HepG2 (cell line): ENCODE results near the gene HAGHL. TPM values are rescaled to one million over a fixed set of nuclear protein-coding genes. Genes with fewer than 3 reads are reported as not detected.
"Not testable (repeated sequence)": the region's sequence is repeated elsewhere in the genome, so short reads cannot be mapped to it uniquely, and the experiment has no call there.

ENCODE experiments used
- ELF3 ChIP-seq: IDR thresholded peaks from 2 replicates; pipeline ENCODE4 v1.6.1; 2016; ENCODE audit warnings: missing genetic modification reagents, missing compliant biosample characterization
- FOXA1 ChIP-seq, 2 experiments: fragments of 450-650 bp in 1 of 2; sonication (generic) in 1 of 2; formaldehyde crosslinking in 1 of 2; IDR thresholded peaks; 2 replicates each; pipeline versions ENCODE4 v1.4.0 to v1.6.1; 2016 to 2020; ENCODE audit warnings: missing genetic modification reagents in 1 of 2
- FOXO1 ChIP-seq: sonication (generic); formaldehyde crosslinking; IDR thresholded peaks from 2 replicates; pipeline ENCODE4 v1.4.0; 2020; ENCODE audit warnings: missing genetic modification reagents
- FOXP1 ChIP-seq, 2 experiments: fragments of 450-650 bp in 1 of 2; IDR thresholded peaks; 2 replicates each; pipeline ENCODE4 v1.6.1; 2017 to 2018; ENCODE audit warnings: antibody characterized with exemption in 1 of 2
- GATAD2A ChIP-seq: IDR thresholded peaks from 2 replicates; pipeline ENCODE4 v1.6.1; 2016
- JUN ChIP-seq: sonication (generic); formaldehyde crosslinking; IDR thresholded peaks from 2 replicates; pipeline ENCODE4 v1.4.0; 2020; ENCODE audit warnings: mild to moderate bottlenecking, missing genetic modification reagents
- JUNB ChIP-seq: sonication (generic); formaldehyde crosslinking; IDR thresholded peaks from 2 replicates; pipeline ENCODE4 v1.8.0; 2022; ENCODE audit warnings: missing genetic modification reagents, mild to moderate bottlenecking, borderline replicate concordance
- KLF16 ChIP-seq, 2 experiments: sonication (generic) in 1 of 2; formaldehyde crosslinking in 1 of 2; IDR thresholded peaks; 2 replicates each; pipeline versions ENCODE4 v1.6.1 to v1.8.0; 2016 to 2023; ENCODE audit warnings: missing genetic modification reagents in 2 of 2, missing compliant biosample characterization in 1 of 2
- NR2F6 ChIP-seq, 2 experiments: IDR thresholded peaks; 2 replicates each; pipeline ENCODE4 v1.6.1; 2016; ENCODE audit warnings: antibody characterized with exemption in 1 of 2, mild to moderate bottlenecking in 1 of 2
- SP5 ChIP-seq: IDR thresholded peaks from 2 replicates; pipeline ENCODE4 v1.6.1; 2016; ENCODE audit warnings: low read depth, borderline replicate concordance
- TBX3 ChIP-seq: fragments of 450-650 bp; IDR thresholded peaks from 2 replicates; pipeline ENCODE4 v1.6.1; 2017; ENCODE audit warnings: antibody characterized with exemption, mild to moderate bottlenecking, inconsistent platforms, borderline replicate concordance
- TEAD3 ChIP-seq: optimal IDR thresholded peaks from 2 replicates; pipeline ENCODE3; 2016; ENCODE audit warnings: borderline replicate concordance
- ZNF331 ChIP-seq: sonication (generic); formaldehyde crosslinking; IDR thresholded peaks from 2 replicates; pipeline ENCODE4 v1.4.0; 2020; ENCODE audit warnings: missing genetic modification reagents
- ZNF547 ChIP-seq: sonication (generic); formaldehyde crosslinking; IDR thresholded peaks from 2 replicates; pipeline ENCODE4 v1.5.1; 2020; ENCODE audit warnings: mild to moderate bottlenecking, missing genetic modification reagents
- ZNF792 ChIP-seq: IDR thresholded peaks from 2 replicates; pipeline ENCODE4 v1.6.1; 2016
- polyA plus RNA-seq, 8 experiments: library from polyadenylated mRNA; depleted of rRNA in 3 of 8; stranded (reverse) in 7 of 8; unstranded in 1 of 8; fragments of >200 nt; fragmentation: Illumina TruSeq in 4 of 8; extraction: Trizol in 4 of 8; gene quantifications; 2 replicates each; pipeline versions ENCODE4 v1.2.1 to v1.2.3, GENCODE V29; 2011 to 2016; ENCODE audit warnings: low read depth in 4 of 8, missing spikeins in 1 of 8, mixed read lengths in 1 of 8; ENCODE audit not compliant: insufficient read depth in 1 of 8
- total RNA-seq, 5 experiments: library from RNA; depleted of rRNA; stranded (reverse); fragments of >200 nt; fragmentation: Illumina TruSeq; extraction: Trizol; gene quantifications; 2 replicates each; pipeline ENCODE4 v1.2.3, GENCODE V29; 2016; ENCODE audit warnings: low read depth in 1 of 5
- TF ChIP-seq, protein P1 (sequence below): sonication (generic); formaldehyde crosslinking; IDR thresholded peaks from 2 replicates; pipeline ENCODE4 v1.5.1; 2020; ENCODE audit warnings: mild to moderate bottlenecking, missing genetic modification reagents, moderate library complexity
- TF ChIP-seq, protein P2 (sequence below): sonication (generic); formaldehyde crosslinking; IDR thresholded peaks from 2 replicates; pipeline ENCODE4 v1.4.0; 2020; ENCODE audit warnings: missing genetic modification reagents
- TF ChIP-seq, protein P3 (sequence below): IDR thresholded peaks from 2 replicates; pipeline ENCODE4 v1.6.1; 2018; ENCODE audit warnings: missing genetic modification reagents, mild to moderate bottlenecking, missing compliant biosample characterization
- TF ChIP-seq, protein P4 (sequence below): sonication (generic); formaldehyde crosslinking; IDR thresholded peaks from 2 replicates; pipeline ENCODE4 v1.4.0; 2020; ENCODE audit warnings: missing genetic modification reagents

Gene HAGHL
- total and polyA plus RNA-seq, 2 of the 13 experiments (the other 11 are each of a cell fraction or from before 2014, with no cell fraction given), result 3.4 to 8.4 TPM

DNA sequence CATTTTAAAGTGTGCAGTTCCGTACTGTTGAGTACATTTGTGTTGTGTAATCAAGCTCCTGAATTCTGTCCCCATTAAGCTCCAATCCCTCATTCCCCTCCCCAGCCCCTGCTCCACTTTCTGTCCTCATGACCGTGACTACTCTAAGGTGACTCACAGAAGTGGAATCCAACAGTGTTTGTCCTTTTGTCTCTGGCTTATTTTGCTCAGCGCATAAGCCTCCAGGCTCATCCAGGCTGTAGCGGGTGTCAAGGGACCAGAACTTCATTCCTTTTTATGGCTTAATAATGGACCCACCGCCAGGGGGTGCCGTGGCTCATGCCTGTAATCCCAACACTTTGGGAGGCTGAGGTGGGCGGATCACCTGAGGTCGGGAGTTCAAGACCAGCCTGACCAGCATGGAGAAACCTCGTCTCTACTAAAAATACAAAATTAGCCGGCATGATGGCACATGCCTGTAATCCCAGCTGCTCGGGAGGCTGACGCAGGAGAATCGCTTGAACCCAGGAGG is 14.1 kb upstream of the HAGHL start (continued):
- TF ChIP-seq FOXP1, NR2F6, FOXA1 (IDR thresholded peaks at IDR 0.05): not testable (repeated sequence)
- TF ChIP-seq FOXP1 (CRISPR knock-in tag; IDR thresholded peaks at IDR 0.05) (0 out of 2 replicates have a peak, but pooled peaks have one; percentile 13), TEAD3 (CRISPR knock-in tag) (peak; percentile 88), NR2F6 (CRISPR knock-in tag; IDR thresholded peaks at IDR 0.05) (0 out of 2 replicates have a peak, but pooled peaks have one; percentile 20), ELF3 (peak; percentile 29; the same call in 1 of the 2 replicates), SP5 (CRISPR knock-in tag) (peak; percentile 37; the same call in 1 of the 2 replicates), GATAD2A (0 out of 2 replicates have a peak, but pooled peaks have one; percentile 18), FOXO1 (CRISPR knock-in tag) (peak; percentile 15; the same call in 1 of the 2 replicates), JUN (CRISPR knock-in tag) (peak; percentile 25; the same call in 1 of the 2 replicates), ZNF331 (0 out of 2 replicates have a peak, but pooled peaks have one; percentile 12), ZNF792 (peak; percentile 27; the same call in 1 of the 2 replicates), KLF16 (CRISPR knock-in tag; IDR thresholded peaks at IDR 0.05) (peak in 1 of 2 experiments; percentile 65; a peak in 2 of 4 replicates), FOXA1 (CRISPR knock-in tag; IDR thresholded peaks at IDR 0.05) (peak; percentile 3; the same call in 1 of the 2 replicates), JUNB (CRISPR knock-in tag) (peak; percentile 36; the same call in 1 of the 2 replicates), TBX3 (peak; percentile 58; the same call in 1 of the 2 replicates), ZNF547 (CRISPR knock-in tag) (0 out of 2 replicates have a peak, but pooled peaks have one; percentile 26)
- TF ChIP-seq, protein P1, sequence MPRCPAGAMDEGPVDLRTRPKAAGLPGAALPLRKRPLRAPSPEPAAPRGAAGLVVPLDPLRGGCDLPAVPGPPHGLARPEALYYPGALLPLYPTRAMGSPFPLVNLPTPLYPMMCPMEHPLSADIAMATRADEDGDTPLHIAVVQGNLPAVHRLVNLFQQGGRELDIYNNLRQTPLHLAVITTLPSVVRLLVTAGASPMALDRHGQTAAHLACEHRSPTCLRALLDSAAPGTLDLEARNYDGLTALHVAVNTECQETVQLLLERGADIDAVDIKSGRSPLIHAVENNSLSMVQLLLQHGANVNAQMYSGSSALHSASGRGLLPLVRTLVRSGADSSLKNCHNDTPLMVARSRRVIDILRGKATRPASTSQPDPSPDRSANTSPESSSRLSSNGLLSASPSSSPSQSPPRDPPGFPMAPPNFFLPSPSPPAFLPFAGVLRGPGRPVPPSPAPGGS (CRISPR knock-in tag), result 0 out of 2 replicates have a peak, but pooled peaks have one; percentile 30
- TF ChIP-seq, protein P2, sequence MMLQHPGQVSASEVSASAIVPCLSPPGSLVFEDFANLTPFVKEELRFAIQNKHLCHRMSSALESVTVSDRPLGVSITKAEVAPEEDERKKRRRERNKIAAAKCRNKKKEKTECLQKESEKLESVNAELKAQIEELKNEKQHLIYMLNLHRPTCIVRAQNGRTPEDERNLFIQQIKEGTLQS (CRISPR knock-in tag), result peak; percentile 65; the same call in 1 of the 2 replicates
- TF ChIP-seq, protein P3, sequence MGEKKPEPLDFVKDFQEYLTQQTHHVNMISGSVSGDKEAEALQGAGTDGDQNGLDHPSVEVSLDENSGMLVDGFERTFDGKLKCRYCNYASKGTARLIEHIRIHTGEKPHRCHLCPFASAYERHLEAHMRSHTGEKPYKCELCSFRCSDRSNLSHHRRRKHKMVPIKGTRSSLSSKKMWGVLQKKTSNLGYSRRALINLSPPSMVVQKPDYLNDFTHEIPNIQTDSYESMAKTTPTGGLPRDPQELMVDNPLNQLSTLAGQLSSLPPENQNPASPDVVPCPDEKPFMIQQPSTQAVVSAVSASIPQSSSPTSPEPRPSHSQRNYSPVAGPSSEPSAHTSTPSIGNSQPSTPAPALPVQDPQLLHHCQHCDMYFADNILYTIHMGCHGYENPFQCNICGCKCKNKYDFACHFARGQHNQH, result peak; percentile 48; the same call in 1 of the 2 replicates
- TF ChIP-seq, protein P4, sequence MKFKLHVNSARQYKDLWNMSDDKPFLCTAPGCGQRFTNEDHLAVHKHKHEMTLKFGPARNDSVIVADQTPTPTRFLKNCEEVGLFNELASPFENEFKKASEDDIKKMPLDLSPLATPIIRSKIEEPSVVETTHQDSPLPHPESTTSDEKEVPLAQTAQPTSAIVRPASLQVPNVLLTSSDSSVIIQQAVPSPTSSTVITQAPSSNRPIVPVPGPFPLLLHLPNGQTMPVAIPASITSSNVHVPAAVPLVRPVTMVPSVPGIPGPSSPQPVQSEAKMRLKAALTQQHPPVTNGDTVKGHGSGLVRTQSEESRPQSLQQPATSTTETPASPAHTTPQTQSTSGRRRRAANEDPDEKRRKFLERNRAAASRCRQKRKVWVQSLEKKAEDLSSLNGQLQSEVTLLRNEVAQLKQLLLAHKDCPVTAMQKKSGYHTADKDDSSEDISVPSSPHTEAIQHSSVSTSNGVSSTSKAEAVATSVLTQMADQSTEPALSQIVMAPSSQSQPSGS (CRISPR knock-in tag), result peak; percentile 17; the same call in 1 of the 2 replicates
